ENCODE measurements around the gene ICAM5. TPM values are rescaled to one million over a fixed set of nuclear protein-coding genes. Genes with fewer than 3 reads are reported as not detected.
A peak's percentile ranks its signal among the peaks of the same experiment; 100 is the strongest.

The ICAM5 gene
- total RNA-seq, 1 donor from 2014 or later, result not detected

DNA sequence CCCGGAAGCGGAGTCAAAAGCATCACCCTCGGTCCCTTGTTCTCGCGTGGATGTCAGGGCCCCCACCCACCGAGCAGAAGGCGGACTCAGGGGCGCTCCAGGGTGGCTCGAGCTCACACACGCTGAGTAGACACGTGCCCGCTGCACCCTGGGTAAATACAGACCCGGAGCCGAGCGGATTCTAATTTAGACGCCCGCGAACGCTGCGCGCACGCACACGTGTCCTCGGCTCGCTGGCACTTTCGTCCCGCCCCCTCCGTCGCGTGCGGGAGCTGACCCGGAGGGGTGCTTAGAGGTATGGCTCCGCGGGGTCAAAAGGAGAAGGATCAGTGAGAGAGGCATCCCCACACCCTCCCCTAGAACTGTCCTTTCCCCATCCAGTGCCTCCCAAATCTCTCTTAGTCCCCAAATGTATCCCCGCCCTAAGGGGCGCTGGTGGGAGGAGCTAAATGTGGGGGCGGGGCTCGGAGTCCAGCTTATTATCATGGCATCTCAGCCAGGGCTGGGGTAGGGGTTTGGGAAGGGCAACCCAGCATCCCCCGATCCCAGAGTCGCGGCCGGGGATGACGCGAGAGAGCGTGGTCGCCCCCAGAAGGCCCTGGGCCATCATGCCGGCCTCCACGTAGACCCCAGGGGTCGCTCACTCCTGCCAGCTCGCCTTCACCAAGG lies 451 bp upstream of the ICAM5 start:
- Histone ChIP-seq H3K36me3 (no peaks in the 10 kb centered on the region), H3K4me3 (peak overlapping the region; percentile 39), H3K27ac (no peak overlapping the region), H3K9me3 (ENCODE audit: low read depth) (no peaks in the 10 kb centered on the region), H4K20me1 (ENCODE audit: low read depth) (peaks cover 52% of the 10 kb centered on the region), H3K4me2 (peak overlapping the region; percentile 75), H3K79me2 (ENCODE audit: low read depth) (no peaks in the 10 kb centered on the region), H3F3A (ENCODE audit: low read depth) (peaks cover 68% of the 10 kb centered on the region), H3K9ac (no peak overlapping the region), H2AFZ (replicated peaks) (no peak overlapping the region), H3K27me3 (peaks cover 94% of the 10 kb centered on the region), H3K4me1 (peaks cover 14% of the 10 kb centered on the region)
- peaks cover 24% of the 10 kb centered on the region for H3K4me1 Mint-ChIP-seq
- peaks cover 3% of the 10 kb centered on the region for H3K9me3 Mint-ChIP-seq
- DNase-seq (ENCODE audit: low spot score), result peak; percentile 73
- peak overlapping the region; percentile 83 for H3K4me3 Mint-ChIP-seq
- peaks cover 84% of the 10 kb centered on the region for H3K27me3 Mint-ChIP-seq (ENCODE audit: insufficient read depth, low read depth)
- no peak overlapping the region for H3K27ac Mint-ChIP-seq
- no peaks in the 10 kb centered on the region for H3K36me3 Mint-ChIP-seq
- TF ChIP-seq EZH2 (IDR thresholded peaks at IDR 0.05) (no peak), EZH2phosphoT487 (IDR thresholded peaks at IDR 0.05) (no peak)
- TF ChIP-seq, protein P1, sequence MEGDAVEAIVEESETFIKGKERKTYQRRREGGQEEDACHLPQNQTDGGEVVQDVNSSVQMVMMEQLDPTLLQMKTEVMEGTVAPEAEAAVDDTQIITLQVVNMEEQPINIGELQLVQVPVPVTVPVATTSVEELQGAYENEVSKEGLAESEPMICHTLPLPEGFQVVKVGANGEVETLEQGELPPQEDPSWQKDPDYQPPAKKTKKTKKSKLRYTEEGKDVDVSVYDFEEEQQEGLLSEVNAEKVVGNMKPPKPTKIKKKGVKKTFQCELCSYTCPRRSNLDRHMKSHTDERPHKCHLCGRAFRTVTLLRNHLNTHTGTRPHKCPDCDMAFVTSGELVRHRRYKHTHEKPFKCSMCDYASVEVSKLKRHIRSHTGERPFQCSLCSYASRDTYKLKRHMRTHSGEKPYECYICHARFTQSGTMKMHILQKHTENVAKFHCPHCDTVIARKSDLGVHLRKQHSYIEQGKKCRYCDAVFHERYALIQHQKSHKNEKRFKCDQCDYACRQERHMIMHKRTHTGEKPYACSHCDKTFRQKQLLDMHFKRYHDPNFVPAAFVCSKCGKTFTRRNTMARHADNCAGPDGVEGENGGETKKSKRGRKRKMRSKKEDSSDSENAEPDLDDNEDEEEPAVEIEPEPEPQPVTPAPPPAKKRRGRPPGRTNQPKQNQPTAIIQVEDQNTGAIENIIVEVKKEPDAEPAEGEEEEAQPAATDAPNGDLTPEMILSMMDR (IDR thresholded peaks at IDR 0.05), result no peak

DNA sequence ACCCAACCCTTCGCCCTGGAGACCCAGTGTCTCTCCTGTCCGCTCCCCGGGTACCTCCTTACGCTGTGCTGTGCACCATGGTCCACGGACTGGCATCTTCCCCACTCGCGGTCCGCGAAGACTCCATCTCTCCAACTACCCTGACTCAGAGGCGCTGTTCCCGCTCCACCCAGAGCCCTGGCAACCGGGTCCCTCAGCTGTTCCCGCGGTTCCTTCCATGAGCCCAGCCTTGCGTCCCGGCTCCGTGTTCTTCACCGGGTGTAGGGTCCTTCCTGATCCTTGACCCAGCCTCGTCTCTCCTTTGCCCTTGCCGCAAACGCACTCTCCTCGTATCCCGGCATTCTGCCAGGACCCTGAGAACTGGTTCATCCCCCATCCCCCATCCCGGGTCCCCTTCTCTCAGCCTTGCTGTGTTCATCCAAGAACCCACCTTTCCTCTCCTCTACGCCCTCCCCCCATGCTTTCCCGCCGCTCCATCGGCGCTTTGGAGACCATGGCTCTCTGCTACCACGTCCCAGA lies 664 bp downstream of the ICAM5 start:
- Histone ChIP-seq H3K9me3 (ENCODE audit: low read depth) (no peaks in the 10 kb centered on the region), H3K4me3 (peak overlapping the region; percentile 39), H3K27me3 (peaks cover 100% of the 10 kb centered on the region), H3K27ac (no peak overlapping the region), H3F3A (ENCODE audit: low read depth) (peaks cover 73% of the 10 kb centered on the region), H3K4me1 (peaks cover 14% of the 10 kb centered on the region), H3K9ac (no peak overlapping the region), H2AFZ (replicated peaks) (no peak overlapping the region), H3K36me3 (no peaks in the 10 kb centered on the region), H3K4me2 (peak overlapping the region; percentile 75), H4K20me1 (ENCODE audit: low read depth) (peaks cover 63% of the 10 kb centered on the region), H3K79me2 (ENCODE audit: low read depth) (no peaks in the 10 kb centered on the region)
- DNase-seq (ENCODE audit: low spot score), result peak; percentile 40
- peaks cover 3% of the 10 kb centered on the region for H3K9me3 Mint-ChIP-seq
- peak; percentile 76 for TF ChIP-seq EZH2 (IDR thresholded peaks at IDR 0.05)
- TF ChIP-seq, protein P1 (IDR thresholded peaks at IDR 0.05), result no peak
- peak; percentile 16 for TF ChIP-seq EZH2phosphoT487 (IDR thresholded peaks at IDR 0.05)
- peaks cover 24% of the 10 kb centered on the region for H3K4me1 Mint-ChIP-seq
- no peaks in the 10 kb centered on the region for H3K36me3 Mint-ChIP-seq
- H3K27ac Mint-ChIP-seq, result no peak overlapping the region
- peak overlapping the region; percentile 83 for H3K4me3 Mint-ChIP-seq
- H3K27me3 Mint-ChIP-seq (ENCODE audit: insufficient read depth, low read depth), result peaks cover 90% of the 10 kb centered on the region

DNA sequence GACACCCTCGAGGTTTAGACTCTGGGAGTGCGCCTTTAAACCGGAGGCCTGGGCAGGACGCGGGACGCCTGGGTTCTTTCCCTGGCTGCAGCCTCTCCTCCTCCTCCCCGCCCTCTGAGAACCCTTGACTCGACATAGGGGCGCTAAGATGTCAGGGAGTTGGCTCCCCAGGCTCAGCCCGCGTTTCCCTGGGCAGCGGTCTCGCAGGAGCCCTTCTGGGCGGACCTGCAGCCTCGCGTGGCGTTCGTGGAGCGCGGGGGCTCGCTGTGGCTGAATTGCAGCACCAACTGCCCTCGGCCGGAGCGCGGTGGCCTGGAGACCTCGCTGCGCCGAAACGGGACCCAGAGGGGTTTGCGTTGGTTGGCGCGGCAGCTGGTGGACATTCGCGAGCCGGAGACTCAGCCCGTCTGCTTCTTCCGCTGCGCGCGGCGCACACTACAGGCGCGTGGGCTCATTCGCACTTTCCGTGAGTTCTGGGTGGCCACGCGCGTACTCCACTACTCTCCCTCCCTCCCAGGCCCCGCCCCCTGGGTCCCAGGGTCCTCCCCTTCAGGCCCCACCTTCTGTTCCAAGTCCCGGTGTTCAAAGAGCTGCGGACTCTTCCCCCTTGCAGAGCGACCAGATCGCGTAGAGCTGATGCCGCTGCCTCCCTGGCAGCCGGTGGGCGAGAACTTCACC lies 1.3 kb downstream of the ICAM5 start:
- Histone ChIP-seq H3K27me3 (peaks cover 100% of the 10 kb centered on the region), H3K4me2 (peak overlapping the region; percentile 75), H3K4me3 (peak overlapping the region; percentile 39), H3K79me2 (ENCODE audit: low read depth) (no peaks in the 10 kb centered on the region), H4K20me1 (ENCODE audit: low read depth) (peaks cover 69% of the 10 kb centered on the region), H3K4me1 (peaks cover 14% of the 10 kb centered on the region), H3K9ac (no peak overlapping the region), H3K9me3 (ENCODE audit: low read depth) (no peaks in the 10 kb centered on the region), H3K27ac (no peak overlapping the region), H3K36me3 (no peaks in the 10 kb centered on the region), H3F3A (ENCODE audit: low read depth) (peaks cover 76% of the 10 kb centered on the region), H2AFZ (replicated peaks) (peak overlapping the region; percentile 68)
- Mint-ChIP-seq H3K27ac (no peak overlapping the region), H3K27me3 (ENCODE audit: insufficient read depth, low read depth) (peaks cover 90% of the 10 kb centered on the region), H3K4me3 (peak overlapping the region; percentile 83), H3K9me3 (peaks cover 3% of the 10 kb centered on the region), H3K4me1 (peaks cover 30% of the 10 kb centered on the region), H3K36me3 (no peaks in the 10 kb centered on the region)
- peak; percentile 65 for DNase-seq (ENCODE audit: low spot score)
- TF ChIP-seq, protein P1 (IDR thresholded peaks at IDR 0.05), result no peak
- TF ChIP-seq EZH2phosphoT487 (IDR thresholded peaks at IDR 0.05) (peak; percentile 88), EZH2 (IDR thresholded peaks at IDR 0.05) (peak; percentile 82)
